ENCODE results near the gene AGPS. TPM values are rescaled to one million over a fixed set of nuclear protein-coding genes. Genes with fewer than 3 reads are reported as not detected.

The AGPS gene
- total RNA-seq, 1 experiment from 2014 or later: 107 TPM

DNA sequence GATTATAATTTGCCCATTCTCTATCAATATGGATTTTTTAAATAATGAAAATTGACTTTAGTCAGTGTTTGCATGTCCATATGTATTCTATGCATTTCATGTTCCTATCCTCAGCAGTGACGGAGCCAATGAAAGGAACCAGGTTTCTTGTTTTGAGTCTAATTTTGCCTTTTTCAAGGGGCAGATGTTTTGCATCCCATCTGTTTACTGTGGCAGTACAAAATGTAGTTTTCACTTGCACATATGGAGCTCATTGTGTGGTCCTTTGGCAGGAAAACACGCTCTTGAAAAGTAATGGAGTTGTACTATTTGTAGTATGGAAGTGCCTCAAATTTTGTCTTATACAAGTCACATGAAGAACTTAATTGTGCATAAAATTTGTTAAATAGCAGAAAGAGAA lies 127.8 kb downstream of the AGPS start:
- Histone ChIP-seq H3K4me3 (no peak overlapping the region), H2AFZ (no peak overlapping the region), H3K79me2 (ENCODE audit: low read depth) (no peaks in the 10 kb centered on the region), H3K36me3 (ENCODE audit: low read depth) (peaks cover 7% of the 10 kb centered on the region; the same call in 1 of the 2 replicates), H3K27me3 (ENCODE audit: insufficient read depth, low read depth) (no peaks in the 10 kb centered on the region), H3F3A (ENCODE audit: insufficient read depth, low read depth) (0 out of 2 replicates have a peak, but pooled peaks cover 3% of the 10 kb centered on the region), H3K4me2 (no peak overlapping the region), H3K4me1 (replicated peaks; ENCODE audit: insufficient read depth) (no peaks in the 10 kb centered on the region), H3K27ac (no peak overlapping the region), H3K9me3 (ENCODE audit: insufficient read depth, low read depth) (no peaks in the 10 kb centered on the region), H4K20me1 (ENCODE audit: insufficient read depth) (no peaks in the 10 kb centered on the region), H3K9me2 (ENCODE audit: insufficient read depth) (no peaks in the 10 kb centered on the region)
- TF ChIP-seq, protein P1, sequence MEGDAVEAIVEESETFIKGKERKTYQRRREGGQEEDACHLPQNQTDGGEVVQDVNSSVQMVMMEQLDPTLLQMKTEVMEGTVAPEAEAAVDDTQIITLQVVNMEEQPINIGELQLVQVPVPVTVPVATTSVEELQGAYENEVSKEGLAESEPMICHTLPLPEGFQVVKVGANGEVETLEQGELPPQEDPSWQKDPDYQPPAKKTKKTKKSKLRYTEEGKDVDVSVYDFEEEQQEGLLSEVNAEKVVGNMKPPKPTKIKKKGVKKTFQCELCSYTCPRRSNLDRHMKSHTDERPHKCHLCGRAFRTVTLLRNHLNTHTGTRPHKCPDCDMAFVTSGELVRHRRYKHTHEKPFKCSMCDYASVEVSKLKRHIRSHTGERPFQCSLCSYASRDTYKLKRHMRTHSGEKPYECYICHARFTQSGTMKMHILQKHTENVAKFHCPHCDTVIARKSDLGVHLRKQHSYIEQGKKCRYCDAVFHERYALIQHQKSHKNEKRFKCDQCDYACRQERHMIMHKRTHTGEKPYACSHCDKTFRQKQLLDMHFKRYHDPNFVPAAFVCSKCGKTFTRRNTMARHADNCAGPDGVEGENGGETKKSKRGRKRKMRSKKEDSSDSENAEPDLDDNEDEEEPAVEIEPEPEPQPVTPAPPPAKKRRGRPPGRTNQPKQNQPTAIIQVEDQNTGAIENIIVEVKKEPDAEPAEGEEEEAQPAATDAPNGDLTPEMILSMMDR (conservative IDR thresholded peaks at IDR 0.05): no peak
- no peak for TF ChIP-seq EZH2 (IDR thresholded peaks at IDR 0.05; ENCODE audit: low read depth)
- ChIA-PET CTCF (no interaction called here), POLR2A (ENCODE audit: unreplicated experiment) (no interaction called here)
- DNase-seq: no peak
- no TSS peak for BruUV-seq (replicated peaks)
- intact Hi-C loops (cut with micrococcal nuclease; ENCODE audit: unreplicated experiment): no loop called here

- no peak overlapping the region for H3K4me2 ChIP-seq
- H3K9me3 ChIP-seq (ENCODE audit: insufficient read depth, low read depth): no peaks in the 10 kb centered on the region
- POLR2A ChIA-PET (ENCODE audit: unreplicated experiment): no interaction called here
- no peaks in the 10 kb centered on the region for H3K79me2 ChIP-seq (ENCODE audit: low read depth)
- BruUV-seq (replicated peaks): no TSS peak
- 0 out of 2 replicates have a peak, but pooled peaks cover 3% of the 10 kb centered on the region for H3F3A ChIP-seq (ENCODE audit: insufficient read depth, low read depth)
- H3K9me2 ChIP-seq (ENCODE audit: insufficient read depth): no peaks in the 10 kb centered on the region
- no peaks in the 10 kb centered on the region for H3K4me1 ChIP-seq (replicated peaks; ENCODE audit: insufficient read depth)
- no peak for DNase-seq
- H3K27me3 ChIP-seq (ENCODE audit: insufficient read depth, low read depth): no peaks in the 10 kb centered on the region
- 0 out of 2 replicates have a peak, but pooled peaks cover 15% of the 10 kb centered on the region for H3K36me3 ChIP-seq (ENCODE audit: low read depth)
- intact Hi-C loops (cut with micrococcal nuclease; ENCODE audit: unreplicated experiment): no loop called here
- no peak overlapping the region for H3K4me3 ChIP-seq
- CTCF ChIA-PET: no interaction called here
- no peak for TF ChIP-seq EZH2 (IDR thresholded peaks at IDR 0.05; ENCODE audit: low read depth)
- TF ChIP-seq, protein P1 (conservative IDR thresholded peaks at IDR 0.05): no peak
- H2AFZ ChIP-seq: no peak overlapping the region
- no peaks in the 10 kb centered on the region for H4K20me1 ChIP-seq (ENCODE audit: insufficient read depth)
- no peak overlapping the region for H3K27ac ChIP-seq
Measured at GRCh38 chr2:177523781-177524180, 131.2 kb downstream of the AGPS start.

DNA sequence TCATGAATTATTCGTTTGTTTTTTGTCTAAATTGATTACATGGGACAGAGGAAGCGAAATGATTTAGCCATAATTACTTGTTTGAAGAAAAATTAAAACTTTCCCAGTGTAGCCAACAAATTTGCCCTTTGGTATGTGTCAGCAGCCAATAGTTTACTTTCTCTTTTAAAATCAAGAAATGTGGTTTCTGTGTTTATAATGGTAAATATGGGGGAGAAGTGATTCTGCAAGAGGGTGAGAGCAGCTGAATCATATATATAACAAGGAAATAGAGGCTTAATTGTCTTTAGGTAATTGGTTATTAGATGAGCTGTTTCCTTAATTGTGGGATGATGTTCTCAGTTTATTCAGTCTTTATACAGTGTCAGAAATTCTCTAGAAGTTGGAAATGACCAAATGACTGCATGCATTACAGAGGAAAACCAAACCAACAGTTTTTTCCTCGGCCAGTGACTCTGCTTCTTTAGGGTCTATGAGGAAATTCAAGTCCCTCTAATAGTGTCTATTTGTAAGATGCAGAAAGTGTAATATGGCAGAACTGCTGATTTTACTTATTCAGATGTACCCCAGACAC lies 132.9 kb downstream of the AGPS start:
- intact Hi-C loops (cut with micrococcal nuclease; ENCODE audit: unreplicated experiment): no loop called here
- DNase-seq: no peak
- no TSS peak for BruUV-seq (replicated peaks)
- CTCF ChIA-PET: interaction anchor here (0.6 kb wide), 1 partner anchor 24 kb away, joined by 3 read pairs; no protein-coding TSS in a partner anchor
- H3K9me3 ChIP-seq (ENCODE audit: insufficient read depth, low read depth): no peaks in the 10 kb centered on the region
- H4K20me1 ChIP-seq (ENCODE audit: insufficient read depth): no peaks in the 10 kb centered on the region
- POLR2A ChIA-PET (ENCODE audit: unreplicated experiment): no interaction called here
- H3K4me3 ChIP-seq: no peak overlapping the region
- H3K27ac ChIP-seq: no peak overlapping the region
- no peaks in the 10 kb centered on the region for H3K27me3 ChIP-seq (ENCODE audit: insufficient read depth, low read depth)
- H2AFZ ChIP-seq: no peak overlapping the region
- no peak overlapping the region for H3K4me2 ChIP-seq
- H3K4me1 ChIP-seq (replicated peaks; ENCODE audit: insufficient read depth): no peaks in the 10 kb centered on the region
- H3F3A ChIP-seq (ENCODE audit: insufficient read depth, low read depth): 0 out of 2 replicates have a peak, but pooled peaks cover 3% of the 10 kb centered on the region
- H3K9me2 ChIP-seq (ENCODE audit: insufficient read depth): no peaks in the 10 kb centered on the region
- H3K79me2 ChIP-seq (ENCODE audit: low read depth): no peaks in the 10 kb centered on the region
- no peak for TF ChIP-seq EZH2 (IDR thresholded peaks at IDR 0.05; ENCODE audit: low read depth)
- TF ChIP-seq, protein P1 (conservative IDR thresholded peaks at IDR 0.05): no peak
- 0 out of 2 replicates have a peak, but pooled peaks cover 13% of the 10 kb centered on the region for H3K36me3 ChIP-seq (ENCODE audit: low read depth)

Measured in PC-9 (cell line).